CD4-positive, alpha-beta T cell treated with Interleukin-4 for 1 hour (primary cell): ENCODE data around the gene MSANTD2.
"Not testable (repeated sequence)": the region's sequence is repeated elsewhere in the genome, so short reads cannot be mapped to it uniquely, and the experiment has no call there.

Experiments
- DNase-seq, 2 donors: peaks; one replicate each; pipeline ENCODE4 v3.0.0-alpha.2; 2020 to 2022

Gene MSANTD2

DNA sequence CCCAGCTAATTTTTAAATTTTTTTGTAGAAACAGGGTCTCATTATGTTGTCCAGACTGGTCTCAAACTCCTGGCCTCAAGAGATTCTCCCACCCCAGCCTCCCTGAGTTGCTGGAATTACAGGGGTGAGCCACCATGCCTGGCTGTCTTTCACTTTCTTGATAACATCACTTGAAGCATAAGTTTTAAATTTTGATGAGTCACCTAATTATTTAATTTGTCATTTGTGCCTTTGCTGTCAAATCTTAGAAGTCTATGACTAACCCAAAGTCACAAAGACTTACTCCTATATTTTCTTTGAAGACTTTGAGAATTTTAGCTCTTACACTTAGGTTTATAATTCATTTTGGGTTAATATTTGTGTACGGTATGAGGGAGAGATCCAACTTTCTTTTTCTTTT lies 14.5 kb upstream of the MSANTD2 start:
- DNase-seq, result no peak

GRCh38 chr11:124812876-124813275 lies 12.7 kb upstream of the MSANTD2 start:
- no peak for DNase-seq

GRCh38 chr11:124811399-124812125 lies 11.4 kb upstream of the MSANTD2 start:
- no peak for DNase-seq

- DNase-seq, result no peak
These were observed 7.6 kb upstream of the MSANTD2 start for GRCh38 chr11:124807660-124808270.

- no peak for DNase-seq
These were observed 7.0 kb upstream of the MSANTD2 start for GRCh38 chr11:124807201-124807600.

DNA sequence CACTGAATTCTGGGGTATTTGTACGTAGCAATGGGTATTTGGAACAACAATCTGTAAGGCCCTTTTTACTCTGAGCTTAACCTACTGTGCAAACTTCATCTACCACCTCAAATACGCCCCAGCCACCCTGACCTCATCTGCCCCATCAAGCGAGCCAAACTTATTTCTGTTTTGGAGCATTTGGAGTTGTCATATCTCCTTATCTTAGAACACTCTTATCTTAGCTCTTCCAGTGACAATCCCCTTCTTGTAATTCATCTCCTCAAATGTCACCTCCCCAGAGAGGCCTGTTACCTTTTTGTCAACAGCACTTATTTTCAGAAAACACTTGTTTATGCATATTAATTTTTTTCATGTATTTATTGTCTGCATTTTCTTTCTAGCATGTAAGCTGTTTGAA lies 4.7 kb upstream of the MSANTD2 start:
- DNase-seq, result no peak

DNA sequence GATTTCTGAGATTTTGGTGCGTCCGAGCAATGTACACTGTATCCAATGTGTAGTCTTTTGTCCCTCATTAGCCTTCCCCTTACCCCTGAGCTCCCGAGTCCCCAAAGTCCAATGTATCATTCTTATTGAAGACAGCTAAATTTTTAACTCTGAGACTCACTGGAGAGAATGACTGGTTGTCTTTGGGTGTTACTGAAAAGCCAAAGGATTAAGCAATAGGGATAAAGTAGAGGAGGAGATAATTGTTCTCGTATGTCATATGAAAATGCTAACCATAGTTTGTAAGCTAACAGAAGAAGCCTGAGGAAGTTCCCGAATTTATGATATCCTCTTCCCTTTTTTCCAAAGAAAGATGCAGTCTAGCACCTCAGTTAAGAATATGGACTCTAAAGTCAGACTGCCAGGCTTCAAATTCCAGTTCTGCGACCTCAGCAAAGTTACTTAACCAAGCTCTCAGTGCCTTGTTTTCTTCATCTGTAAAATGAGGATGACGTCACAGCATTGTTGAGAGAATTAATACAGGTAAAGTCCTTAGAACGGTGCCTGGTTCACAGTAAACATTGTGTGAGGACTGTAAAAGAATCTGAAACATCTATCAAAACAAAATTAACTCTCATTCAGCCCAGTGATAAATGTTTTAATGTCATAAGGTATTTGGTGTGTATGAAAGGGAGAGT lies 1.6 kb upstream of the MSANTD2 start:
- DNase-seq, result no peak

- DNase-seq, result no peak
These were observed 808 bp upstream of the MSANTD2 start for GRCh38 chr11:124801014-124801413.

GRCh38 chr11:124799348-124800225 lies 619 bp downstream of the MSANTD2 start:
- peak; percentile 30 to 37 for DNase-seq

DNA sequence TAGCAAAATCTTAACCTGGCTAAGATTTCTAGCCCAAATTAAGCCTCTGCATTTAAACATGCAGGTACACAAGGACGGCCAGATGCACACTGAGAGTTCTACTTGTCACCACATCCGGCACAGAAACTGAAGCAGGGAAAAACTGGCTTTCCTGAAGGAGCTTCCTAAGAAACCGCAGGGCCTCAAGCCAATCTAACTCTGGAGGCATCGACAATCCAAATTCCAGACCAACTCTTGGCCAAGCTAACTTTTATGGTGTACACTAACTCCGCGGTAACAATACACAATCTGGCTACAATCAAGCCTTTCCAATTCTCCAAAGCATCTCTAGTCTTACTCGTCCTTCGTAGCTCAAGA lies 1.2 kb downstream of the MSANTD2 start:
- DNase-seq, result peak in 1 of 2 donors; percentile 5

DNA sequence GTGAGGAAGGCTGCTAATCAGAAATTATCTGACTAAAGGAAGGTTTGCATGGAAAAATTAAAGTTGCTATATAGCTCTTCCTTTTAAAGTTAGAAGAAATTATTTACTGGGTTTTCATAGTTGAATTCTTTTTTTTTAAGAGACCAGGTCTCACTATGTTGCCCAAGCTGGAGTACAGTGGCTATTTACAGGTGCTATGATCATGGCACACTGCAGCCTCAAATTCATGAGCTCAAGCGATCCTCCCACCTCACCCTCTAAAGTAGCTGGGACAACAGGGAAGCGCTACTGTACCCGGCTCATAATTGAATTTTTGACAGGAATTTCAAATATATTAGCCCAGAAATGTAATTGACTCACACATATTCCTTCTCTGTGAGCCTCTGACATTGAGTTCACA lies 3.9 kb downstream of the MSANTD2 start:
- no peak for DNase-seq

DNA sequence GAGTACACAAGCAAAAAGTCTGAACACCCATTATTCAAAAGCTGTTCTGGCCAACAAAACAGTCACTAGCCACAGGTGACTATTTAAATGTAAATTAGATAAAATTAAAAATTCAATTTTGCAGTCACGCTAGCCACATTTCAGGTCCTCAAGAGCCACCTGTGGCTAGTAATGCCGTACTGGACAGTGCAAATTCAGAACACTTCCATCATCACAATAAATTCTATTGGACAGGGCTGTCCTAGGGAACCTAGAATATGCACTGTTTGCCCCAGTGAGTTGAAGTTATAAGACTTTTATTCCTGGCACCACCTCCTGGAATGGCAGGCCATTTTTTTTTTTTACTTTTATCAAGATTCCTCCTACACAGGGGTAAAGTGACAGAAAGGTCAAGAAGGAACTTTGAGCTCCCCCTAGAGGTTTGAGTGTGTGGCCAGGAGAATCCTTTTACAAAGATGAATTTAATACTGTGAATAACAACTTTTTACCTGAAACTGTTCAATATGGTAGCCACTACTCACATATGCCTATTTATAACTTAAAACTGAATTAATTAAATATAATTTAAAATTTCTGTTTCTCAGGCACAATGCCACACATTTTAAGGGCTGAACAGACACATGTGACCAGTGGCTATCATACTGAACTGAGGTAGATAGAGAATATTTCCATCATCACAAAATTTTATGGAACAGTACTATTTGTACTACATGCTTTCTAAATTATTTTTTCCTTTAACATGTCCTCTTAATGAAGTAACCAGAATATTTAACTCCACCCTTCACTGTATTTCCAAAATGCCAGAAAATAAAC lies 6.5 kb downstream of the MSANTD2 start:
- peak; percentile 31 to 64 for DNase-seq

GRCh38 chr11:124791626-124792341 lies 8.4 kb downstream of the MSANTD2 start:
- no peak for DNase-seq

DNA sequence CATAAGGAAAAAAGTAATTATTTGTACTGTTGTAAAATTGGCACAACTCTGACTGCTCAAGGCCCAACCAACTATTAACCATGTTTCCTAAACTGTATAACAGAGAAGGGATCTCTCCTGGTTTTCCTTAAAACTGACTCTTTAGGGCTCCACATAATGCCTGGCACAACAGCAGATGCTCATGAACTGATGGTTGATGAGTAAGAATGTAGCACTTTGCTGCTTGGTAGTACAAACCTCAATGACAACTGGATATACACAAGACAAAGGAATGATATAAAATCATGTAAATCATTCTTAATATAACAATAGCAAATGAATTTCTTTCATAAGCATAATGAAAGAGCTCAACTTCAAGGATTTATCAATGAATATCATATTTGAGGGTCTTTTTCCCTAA lies 11.7 kb downstream of the MSANTD2 start:
- no peak for DNase-seq

GRCh38 chr11:124784051-124784450 lies 16.2 kb downstream of the MSANTD2 start:
- DNase-seq, result no peak

DNA sequence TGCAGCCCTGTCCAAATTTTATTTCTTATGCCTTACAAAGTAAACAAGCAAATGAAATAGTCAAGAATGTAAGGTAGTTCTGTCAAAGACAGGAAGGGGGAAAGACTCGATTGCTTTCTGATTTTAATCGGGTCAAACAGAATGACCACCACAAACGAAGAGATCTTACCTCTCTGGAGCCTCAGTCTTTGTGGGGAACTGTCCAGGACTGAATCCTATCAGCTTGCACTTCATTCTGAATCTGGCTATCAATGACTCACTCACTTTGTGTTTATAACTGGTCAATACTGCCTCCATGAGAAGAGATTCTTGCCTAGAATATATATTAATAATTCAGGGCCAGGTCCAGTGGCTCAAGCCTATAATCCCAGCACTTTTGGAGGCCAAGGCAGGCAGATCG lies 17.2 kb downstream of the MSANTD2 start:
- DNase-seq, result no peak

DNA sequence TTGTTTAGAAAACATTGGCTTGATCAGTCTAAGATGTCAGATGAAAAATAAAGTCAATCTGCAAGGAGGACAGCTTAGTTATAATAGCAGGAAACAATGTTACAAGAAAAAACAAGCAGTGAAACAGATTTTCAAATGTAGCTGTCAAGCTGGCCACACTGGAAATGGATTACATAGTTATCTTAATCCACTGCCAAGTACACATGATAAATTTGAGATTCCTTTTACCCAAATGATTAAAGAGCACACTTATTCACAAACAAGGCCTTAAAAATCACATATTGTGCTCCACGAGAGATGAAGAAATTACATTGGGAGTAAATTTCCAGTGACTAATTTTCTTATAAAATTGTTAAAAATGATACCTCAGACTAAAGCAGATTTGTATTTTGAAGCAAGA lies 20.6 kb downstream of the MSANTD2 start:
- no peak for DNase-seq

DNA sequence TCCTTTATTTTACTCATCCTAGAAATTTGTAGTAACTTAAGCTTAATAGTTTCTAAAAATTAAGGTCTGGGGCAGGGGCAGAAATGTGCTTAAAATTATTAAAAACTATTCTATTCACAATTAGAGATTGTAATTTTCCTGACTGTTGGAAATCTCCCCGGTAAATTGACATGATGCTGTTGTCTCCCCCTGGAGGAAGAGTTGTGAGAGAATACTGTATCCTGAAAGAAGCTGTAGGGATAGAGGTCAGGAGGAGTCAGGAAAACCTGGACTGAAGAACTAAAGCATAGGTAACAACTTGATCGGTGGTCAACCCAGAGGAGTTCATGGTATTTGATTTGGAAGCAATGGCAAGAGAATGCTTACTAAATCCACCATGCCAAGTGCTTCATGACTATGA lies 21.9 kb downstream of the MSANTD2 start:
- no peak for DNase-seq

DNA sequence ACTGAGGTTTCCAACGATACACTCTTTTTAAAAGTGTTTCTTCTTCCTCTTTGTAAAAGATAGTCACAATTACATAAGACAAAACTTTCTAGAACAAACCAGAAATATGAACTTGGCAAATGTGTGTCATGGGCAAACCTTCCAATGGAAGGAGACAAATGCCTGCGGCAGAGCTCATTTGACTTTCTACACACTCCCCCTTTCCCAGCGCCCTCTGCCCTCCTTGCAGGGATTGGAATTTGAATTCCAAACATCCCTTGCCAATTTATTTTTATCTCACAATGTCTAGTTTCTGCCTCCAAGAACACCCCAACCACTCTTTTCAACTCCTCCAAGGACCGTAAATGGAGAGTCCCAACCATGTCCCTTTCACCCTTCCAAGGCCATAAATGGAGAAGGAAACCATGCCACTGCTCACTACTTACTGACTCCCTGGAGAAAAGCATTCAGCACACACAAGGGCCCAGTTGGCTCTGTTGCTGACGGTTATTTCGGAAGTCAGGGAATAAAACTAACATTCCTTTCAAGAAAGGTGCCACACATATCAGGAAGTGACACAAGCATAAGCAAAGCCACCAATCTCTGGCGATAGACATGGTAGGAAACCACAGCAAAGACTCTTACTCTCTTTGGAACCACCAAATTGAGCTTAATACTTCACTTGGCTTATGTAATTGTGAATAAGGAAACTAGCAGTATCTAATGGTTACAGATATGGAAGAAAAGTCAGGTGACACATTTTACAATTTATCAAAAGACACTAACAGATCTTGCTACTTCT lies 23.2 kb downstream of the MSANTD2 start:
- DNase-seq, result no peak

DNA sequence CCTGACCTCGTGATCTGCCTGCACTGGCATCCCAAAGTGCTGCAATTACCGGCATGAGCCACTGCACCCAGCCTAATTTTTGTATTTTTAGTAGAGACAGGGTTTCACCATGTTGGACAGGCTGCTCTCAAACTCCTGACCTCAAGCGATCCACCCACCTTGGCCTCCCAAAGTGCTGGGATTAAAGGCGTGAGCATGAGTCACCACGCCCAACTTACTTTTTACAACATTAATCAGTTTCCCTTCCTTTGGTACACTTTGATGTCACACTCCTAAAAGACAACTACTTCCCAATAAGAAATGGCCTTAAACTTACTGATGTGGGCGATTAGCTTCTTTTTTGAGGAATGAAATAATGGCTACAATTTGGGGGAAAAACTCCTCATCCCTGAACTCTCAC lies 29.2 kb downstream of the MSANTD2 start:
- not testable (repeated sequence) for DNase-seq
